HUES48 (cell line): ENCODE results near the gene ADCY9.

Experiments used
- H3K27ac ChIP-seq: one replicate; pipeline ENCODE4 v1.7.0; 2013; ENCODE audit warnings: low read depth, low read length, inconsistent platforms
- H3K27me3 ChIP-seq: 2 replicates; pipeline ENCODE4 v1.6.1; 2013; ENCODE audit warnings: mild to moderate bottlenecking, low read length; ENCODE audit not compliant: control insufficient read depth, insufficient read depth
- H3K36me3 ChIP-seq: 2 replicates; pipeline ENCODE4 v1.6.1; 2013; ENCODE audit warnings: low read length; ENCODE audit not compliant: control insufficient read depth, insufficient read depth
- H3K4me1 ChIP-seq: 2 replicates; pipeline ENCODE4 v1.6.1; 2013; ENCODE audit warnings: mild to moderate bottlenecking, low read length; ENCODE audit not compliant: control insufficient read depth, insufficient read depth
- H3K4me3 ChIP-seq: 2 replicates; pipeline ENCODE4 v1.5.1; 2013; ENCODE audit warnings: mild to moderate bottlenecking, low read depth, low read length
- H3K9ac ChIP-seq: 2 replicates; pipeline ENCODE4 v1.6.1; 2013; ENCODE audit warnings: mild to moderate bottlenecking, low read depth, low read length, moderate library complexity
- H3K9me3 ChIP-seq: 2 replicates; pipeline ENCODE4 v1.6.1; 2013; ENCODE audit warnings: low read length; ENCODE audit not compliant: control insufficient read depth, insufficient read depth

Gene ADCY9

DNA sequence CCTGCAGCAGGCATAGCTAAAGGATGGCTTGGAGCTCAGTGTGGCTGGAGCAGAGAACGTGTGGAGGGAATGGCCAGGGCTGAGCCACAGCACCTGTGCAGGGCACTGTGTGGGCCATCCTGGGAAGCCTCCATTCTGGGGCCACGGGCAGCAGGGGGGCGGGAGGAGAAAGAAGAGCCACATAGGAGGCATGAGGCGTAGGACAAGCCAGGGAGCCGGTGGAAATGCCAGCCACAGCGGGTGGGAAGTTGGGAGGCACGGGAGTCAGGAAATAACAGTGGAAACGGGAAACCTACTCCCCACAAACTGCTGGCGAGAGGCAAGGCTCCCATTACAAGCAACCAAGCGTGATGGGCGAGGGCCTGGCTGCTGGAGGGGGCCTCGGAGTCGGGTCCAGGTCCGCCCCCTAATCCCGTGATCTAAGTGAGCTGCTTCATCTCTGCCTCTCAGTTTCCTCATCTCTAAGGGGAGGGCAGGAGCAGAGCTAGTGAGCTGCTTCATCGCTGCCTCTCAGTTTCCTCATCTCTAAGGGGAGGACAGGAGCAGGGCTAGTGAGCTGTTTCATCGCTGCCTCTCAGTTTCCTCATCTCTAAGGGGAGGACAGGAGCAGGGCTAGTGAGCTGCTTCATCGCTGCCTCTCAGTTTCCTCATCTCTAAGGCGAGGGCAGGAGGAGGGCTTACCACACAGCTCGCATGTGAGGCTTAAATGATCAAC lies 104.9 kb downstream of the ADCY9 start:
- peak overlapping the region; percentile 5 for H3K27ac ChIP-seq
- H3K4me1 ChIP-seq: peaks cover 42% of the 10 kb centered on the region
- no peaks in the 10 kb centered on the region for H3K36me3 ChIP-seq
- no peak overlapping the region for H3K4me3 ChIP-seq
- H3K9ac ChIP-seq: no peak overlapping the region
- no peaks in the 10 kb centered on the region for H3K9me3 ChIP-seq
- H3K27me3 ChIP-seq: no peaks in the 10 kb centered on the region

GRCh38 chr16:4010225-4011158 lies 105.8 kb downstream of the ADCY9 start:
- no peak overlapping the region for H3K9ac ChIP-seq
- no peak overlapping the region for H3K27ac ChIP-seq
- H3K27me3 ChIP-seq: no peaks in the 10 kb centered on the region
- no peak overlapping the region for H3K4me3 ChIP-seq
- no peaks in the 10 kb centered on the region for H3K9me3 ChIP-seq
- H3K36me3 ChIP-seq: no peaks in the 10 kb centered on the region
- H3K4me1 ChIP-seq: peaks cover 39% of the 10 kb centered on the region

- Histone ChIP-seq H3K4me3 (no peak overlapping the region), H3K27ac (no peak overlapping the region), H3K27me3 (no peaks in the 10 kb centered on the region), H3K36me3 (no peaks in the 10 kb centered on the region), H3K9me3 (no peaks in the 10 kb centered on the region), H3K9ac (no peak overlapping the region), H3K4me1 (peaks cover 42% of the 10 kb centered on the region)
These were observed 107.1 kb downstream of the ADCY9 start for GRCh38 chr16:4009177-4009576.

- H3K36me3 ChIP-seq: no peaks in the 10 kb centered on the region
- H3K27ac ChIP-seq: no peak overlapping the region
- H3K9me3 ChIP-seq: no peaks in the 10 kb centered on the region
- no peaks in the 10 kb centered on the region for H3K27me3 ChIP-seq
- H3K9ac ChIP-seq: no peak overlapping the region
- H3K4me3 ChIP-seq: no peak overlapping the region
- H3K4me1 ChIP-seq: peaks cover 36% of the 10 kb centered on the region
These were observed 108.1 kb downstream of the ADCY9 start for GRCh38 chr16:4008116-4008515.

GRCh38 chr16:4006397-4006999 lies 109.7 kb downstream of the ADCY9 start:
- H3K27me3 ChIP-seq: no peaks in the 10 kb centered on the region
- peaks cover 26% of the 10 kb centered on the region for H3K4me1 ChIP-seq
- H3K9me3 ChIP-seq: no peaks in the 10 kb centered on the region
- no peak overlapping the region for H3K27ac ChIP-seq
- no peak overlapping the region for H3K4me3 ChIP-seq
- no peaks in the 10 kb centered on the region for H3K36me3 ChIP-seq
- H3K9ac ChIP-seq: no peak overlapping the region

GRCh38 chr16:4005731-4006130 lies 110.5 kb downstream of the ADCY9 start:
- H3K9ac ChIP-seq: no peak overlapping the region
- H3K4me3 ChIP-seq: no peak overlapping the region
- peaks cover 19% of the 10 kb centered on the region for H3K4me1 ChIP-seq
- H3K36me3 ChIP-seq: no peaks in the 10 kb centered on the region
- H3K9me3 ChIP-seq: no peaks in the 10 kb centered on the region
- H3K27me3 ChIP-seq: no peaks in the 10 kb centered on the region
- H3K27ac ChIP-seq: no peak overlapping the region

DNA sequence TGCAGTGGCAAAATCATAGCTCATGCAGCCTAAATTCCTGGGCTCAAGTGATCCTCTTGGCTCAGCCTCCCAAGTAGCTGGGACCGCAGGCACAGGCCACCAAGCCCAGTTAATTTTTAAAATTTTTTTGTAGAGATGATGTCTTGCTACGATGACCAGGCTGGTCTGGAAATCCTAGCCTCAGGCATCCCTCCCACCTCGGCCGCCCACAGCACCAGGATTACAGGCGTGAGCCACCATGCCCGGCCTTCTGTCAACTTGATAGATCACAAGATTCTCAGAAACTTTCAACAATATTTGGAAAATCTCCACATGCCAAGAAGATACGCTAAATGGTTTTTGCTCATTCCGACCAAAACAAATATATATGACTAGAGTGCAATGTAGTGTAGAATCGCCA lies 111.0 kb downstream of the ADCY9 start:
- H3K4me3 ChIP-seq: no peak overlapping the region
- no peak overlapping the region for H3K9ac ChIP-seq
- H3K27ac ChIP-seq: no peak overlapping the region
- H3K4me1 ChIP-seq: peaks cover 16% of the 10 kb centered on the region
- no peaks in the 10 kb centered on the region for H3K9me3 ChIP-seq
- H3K36me3 ChIP-seq: no peaks in the 10 kb centered on the region
- H3K27me3 ChIP-seq: no peaks in the 10 kb centered on the region

DNA sequence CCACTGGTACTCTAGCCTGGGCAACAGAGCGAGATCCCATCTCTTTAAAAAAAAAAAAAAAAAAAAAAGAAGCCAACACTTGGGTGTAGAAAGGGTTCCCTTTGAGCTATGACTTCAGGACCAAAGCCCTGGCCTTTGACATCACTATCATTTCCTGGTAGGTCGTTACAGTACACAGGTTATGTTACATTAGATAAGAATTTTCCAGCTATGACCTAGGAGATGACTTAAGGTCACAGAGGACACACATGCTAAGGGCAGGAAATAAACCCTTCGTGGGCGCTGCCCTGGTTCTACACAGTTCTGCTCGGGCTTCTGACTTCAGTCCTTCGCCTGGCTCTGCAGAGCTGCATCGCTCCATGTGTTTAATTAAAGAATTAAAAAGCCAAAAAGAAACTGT lies 112.0 kb downstream of the ADCY9 start:
- H3K9me3 ChIP-seq: no peaks in the 10 kb centered on the region
- H3K4me1 ChIP-seq: peaks cover 22% of the 10 kb centered on the region
- no peaks in the 10 kb centered on the region for H3K27me3 ChIP-seq
- H3K27ac ChIP-seq: no peak overlapping the region
- no peak overlapping the region for H3K4me3 ChIP-seq
- H3K9ac ChIP-seq: no peak overlapping the region
- no peaks in the 10 kb centered on the region for H3K36me3 ChIP-seq

- Histone ChIP-seq H3K36me3 (no peaks in the 10 kb centered on the region), H3K27me3 (no peaks in the 10 kb centered on the region), H3K27ac (no peak overlapping the region), H3K9ac (no peak overlapping the region), H3K9me3 (no peaks in the 10 kb centered on the region), H3K4me3 (no peak overlapping the region), H3K4me1 (peaks cover 24% of the 10 kb centered on the region)
These were observed 112.7 kb downstream of the ADCY9 start for GRCh38 chr16:4003576-4003975.

- Histone ChIP-seq H3K36me3 (no peaks in the 10 kb centered on the region), H3K4me1 (peaks cover 20% of the 10 kb centered on the region), H3K27me3 (no peaks in the 10 kb centered on the region), H3K27ac (no peak overlapping the region), H3K4me3 (no peak overlapping the region), H3K9ac (no peak overlapping the region), H3K9me3 (no peaks in the 10 kb centered on the region)
These were observed 113.1 kb downstream of the ADCY9 start for GRCh38 chr16:4003166-4003565.

GRCh38 chr16:4002121-4002520 lies 114.1 kb downstream of the ADCY9 start:
- Histone ChIP-seq H3K4me1 (peaks cover 15% of the 10 kb centered on the region), H3K4me3 (no peak overlapping the region), H3K9ac (no peak overlapping the region), H3K9me3 (no peaks in the 10 kb centered on the region), H3K36me3 (no peaks in the 10 kb centered on the region), H3K27ac (no peak overlapping the region), H3K27me3 (no peaks in the 10 kb centered on the region)
